GF-D8 (cell line): ENCODE data around the gene KIAA1755.

Experiments
- DNase-seq: peaks from one replicate; lab custom pipeline; 2025; lab: John Stamatoyannopoulos, UW

KIAA1755 gene

GRCh38 chr20:38219006-38219950 is 41.3 kb downstream of the KIAA1755 start:
- DNase-seq = no peak

- DNase-seq = no peak
Observed at GRCh38 chr20:38218566-38218885, 42.0 kb downstream of the KIAA1755 start.

GRCh38 chr20:38217791-38218565 is 42.6 kb downstream of the KIAA1755 start:
- DNase-seq = no peak

- DNase-seq = no peak
Observed at GRCh38 chr20:38216746-38217595, 43.6 kb downstream of the KIAA1755 start.

- no peak for DNase-seq
Observed at GRCh38 chr20:38216201-38216600, 44.3 kb downstream of the KIAA1755 start.

GRCh38 chr20:38215194-38216182 is 45.0 kb downstream of the KIAA1755 start:
- DNase-seq = no peak

GRCh38 chr20:38214256-38215193 is 46.0 kb downstream of the KIAA1755 start:
- DNase-seq = no peak

- no peak for DNase-seq
Observed at GRCh38 chr20:38213607-38213940, 47.0 kb downstream of the KIAA1755 start.

GRCh38 chr20:38212806-38213606 is 47.5 kb downstream of the KIAA1755 start:
- DNase-seq = no peak

- DNase-seq = no peak
Observed at GRCh38 chr20:38211200-38212097, 49.1 kb downstream of the KIAA1755 start.

- DNase-seq = no peak
Observed at GRCh38 chr20:38210741-38211140, 49.8 kb downstream of the KIAA1755 start.

- no peak for DNase-seq
Observed at GRCh38 chr20:38209736-38210405, 50.7 kb downstream of the KIAA1755 start.

GRCh38 chr20:38209054-38209675 is 51.4 kb downstream of the KIAA1755 start:
- DNase-seq = no peak

GRCh38 chr20:38208523-38208922 is 52.0 kb downstream of the KIAA1755 start:
- DNase-seq = no peak

- no peak for DNase-seq
Observed at GRCh38 chr20:38208088-38208487, 52.4 kb downstream of the KIAA1755 start.

GRCh38 chr20:38207621-38208020 is 52.9 kb downstream of the KIAA1755 start:
- no peak for DNase-seq

GRCh38 chr20:38205001-38205400 is 55.5 kb downstream of the KIAA1755 start:
- no peak for DNase-seq
